Hematopoietic multipotent progenitor cell treated with erythropoietin and hydrocortisone succinate and interleukin-3 and kit ligand, for 6 days (in vitro differentiated cells): ENCODE results near the gene TMEM235.

Source experiments
- DNase-seq: peaks from one replicate; pipeline ENCODE4 v3.0.0-alpha.2; 2015

TMEM235 gene

GRCh38 chr17:78273813-78274212 lies 42.4 kb downstream of the TMEM235 start:
- no peak for DNase-seq

- DNase-seq: no peak
These were observed 43.9 kb downstream of the TMEM235 start for GRCh38 chr17:78275355-78275754.

- DNase-seq: no peak
These were observed 44.9 kb downstream of the TMEM235 start for GRCh38 chr17:78276098-78276887.

GRCh38 chr17:78278139-78278741 lies 46.8 kb downstream of the TMEM235 start:
- no peak for DNase-seq

- DNase-seq: no peak
These were observed 48.0 kb downstream of the TMEM235 start for GRCh38 chr17:78279360-78279990.

- DNase-seq: no peak
These were observed 49.9 kb downstream of the TMEM235 start for GRCh38 chr17:78281249-78281845.

- DNase-seq: no peak
These were observed 52.7 kb downstream of the TMEM235 start for GRCh38 chr17:78284146-78284545.

- no peak for DNase-seq
These were observed 57.6 kb downstream of the TMEM235 start for GRCh38 chr17:78289004-78289403.

- peak; percentile 94 for DNase-seq
These were observed 58.5 kb downstream of the TMEM235 start for GRCh38 chr17:78289802-78290363.
